Spleen (tissue), 13 donors: ENCODE measurements around the gene SLC9A3. TPM values are rescaled to one million over a fixed set of nuclear protein-coding genes. Genes with fewer than 3 reads are reported as not detected.

Experiments
- DNase-seq: peaks from one replicate; pipeline ENCODE4 v3.0.0-alpha.2; 2020
- H3K27ac ChIP-seq, 8 donors: fragments of 200-600 bp; sonication (generic) in 7 of 8; 1 replicate in 4 of 8; 2 replicates in 4 of 8; pipeline versions ENCODE4 v1.5.0 to v1.8.0; 2016 to 2021; ENCODE audit warnings: inconsistent platforms in 4 of 8, mild to moderate bottlenecking in 4 of 8, moderate library complexity in 1 of 8
- H3K27me3 ChIP-seq, 7 donors: fragments of 200-600 bp; sonication (generic) in 6 of 7; replicated peaks in 1 of 7; 1 replicate in 4 of 7; 2 replicates in 3 of 7; pipeline versions ENCODE4 v1.5.0 to v1.8.0; 2016 to 2021; ENCODE audit warnings: inconsistent platforms in 3 of 7, mild to moderate bottlenecking in 1 of 7
- H3K36me3 ChIP-seq, 6 donors: fragments of 200-600 bp; sonication (generic) in 5 of 6; 1 replicate in 4 of 6; 2 replicates in 2 of 6; pipeline versions ENCODE4 v1.5.0 to v1.8.0; 2016 to 2021; ENCODE audit warnings: inconsistent platforms in 2 of 6
- H3K4me1 ChIP-seq, 6 donors: fragments of 200-600 bp; sonication (generic) in 5 of 6; 1 replicate in 3 of 6; 2 replicates in 3 of 6; pipeline versions ENCODE4 v1.5.0 to v1.8.0; 2016 to 2021; ENCODE audit warnings: inconsistent platforms in 3 of 6
- H3K4me3 ChIP-seq, 8 donors: fragments of 200-600 bp; sonication (generic) in 7 of 8; 1 replicate in 4 of 8; 2 replicates in 4 of 8; pipeline versions ENCODE4 v1.5.0 to v1.8.0; 2016 to 2021; ENCODE audit warnings: inconsistent platforms in 4 of 8, mild to moderate bottlenecking in 4 of 8, moderate library complexity in 2 of 8
- H3K9me3 ChIP-seq, 8 donors: fragments of 200-600 bp; sonication (generic) in 7 of 8; 1 replicate in 4 of 8; 2 replicates in 4 of 8; pipeline versions ENCODE4 v1.5.0 to v1.8.0; 2016 to 2021; ENCODE audit warnings: inconsistent platforms in 4 of 8
- POLR2A ChIP-seq, 3 donors: fragments of 450-650 bp; IDR thresholded peaks; one replicate each; pipeline ENCODE4 v1.5.1; 2017; ENCODE audit warnings: antibody characterized with exemption in 3 of 3, mild to moderate bottlenecking in 1 of 3
- POLR2AphosphoS5 ChIP-seq, 3 donors: sonication (generic); formaldehyde crosslinking; IDR thresholded peaks; one replicate each; pipeline ENCODE4 v1.5.1; 2017; ENCODE audit warnings: antibody characterized with exemption in 3 of 3
- WGBS, 5 donors: extraction: QIAGEN DNeasy Blood & Tissue Kit in 3 of 5; methylation state at CpG; one replicate each; pipeline versions ENCODE4 v1.1.5 to v1.1.7; 2013 to 2018; 5-methylcytosine and 5-hydroxymethylcytosine counted together
- intact Hi-C: fragments of 100-400 bp; cut with DNase I; formaldehyde crosslinking; loops from one replicate; pipeline ENCODE4 v1.15.0; 2023; ENCODE audit warnings: low total_unique reads
- long read RNA-seq, 2 donors: transcript quantifications; one replicate each; lab custom pipeline, GENCODE V29; 2026
- polyA plus RNA-seq, 3 donors: library from polyadenylated mRNA; stranded (reverse); fragments of 200-250 nt; gene quantifications; one replicate each; pipeline ENCODE4 v1.2.1, GENCODE V29; 2013
- total RNA-seq, 7 donors: library from RNA; depleted of rRNA in 3 of 7; stranded (reverse); fragments of >200 nt in 3 of 7; fragmentation: NEBNext Ultra II Directional in 4 of 7; extraction: Animal tissue kit (Norgen Biotek cat#: 25700) in 4 of 7; gene quantifications; one replicate each; pipeline versions ENCODE4 v1.1.0 to v1.2.1, GENCODE V29; 2016 to 2021
- TF ChIP-seq, protein P1 (sequence below), 11 experiments: fragments of 200-600 bp in 7 of 11; fragments of 450-650 bp in 4 of 11; sonication (generic) in 4 of 11; IDR thresholded peaks in 8 of 11; conservative IDR thresholded peaks in 3 of 11; 1 replicate in 7 of 11; 2 replicates in 4 of 11; pipeline versions ENCODE4 v1.4.0 to v1.8.0; 2016 to 2021; ENCODE audit warnings: antibody characterized with exemption in 11 of 11, inconsistent platforms in 4 of 11, mild to moderate bottlenecking in 1 of 11
- donor health status: healthy with polysubstance abuse.
- donor health status: DM: no; HTN: no; CAD: no; lungs with moderate emphysema.
- donor health status: DM: no; HTN: no; CAD: no.
- donor health status: Bipolar disorder and iron deficiency.
- donor health status: healthy.
- donor health status: DM: no; HTN: no; CAD: no.
- donor health status: DM: yes; HTN: yes; CAD: no.

SLC9A3 gene
- total RNA-seq (1 to 10 TPM; 1.0 to 3.2 (median 1.3) TPM), polyA plus RNA-seq (1 to 10 TPM; 1.5 to 1.8 (median 1.5) TPM)
- long read RNA-seq, donor 1, partial matches to known transcripts: 10 of 10 reads
- long read RNA-seq, donor 1, other reads (novel, unspliced or antisense): 0 of 10 reads
- long read RNA-seq, donor 2: 0 reads

DNA sequence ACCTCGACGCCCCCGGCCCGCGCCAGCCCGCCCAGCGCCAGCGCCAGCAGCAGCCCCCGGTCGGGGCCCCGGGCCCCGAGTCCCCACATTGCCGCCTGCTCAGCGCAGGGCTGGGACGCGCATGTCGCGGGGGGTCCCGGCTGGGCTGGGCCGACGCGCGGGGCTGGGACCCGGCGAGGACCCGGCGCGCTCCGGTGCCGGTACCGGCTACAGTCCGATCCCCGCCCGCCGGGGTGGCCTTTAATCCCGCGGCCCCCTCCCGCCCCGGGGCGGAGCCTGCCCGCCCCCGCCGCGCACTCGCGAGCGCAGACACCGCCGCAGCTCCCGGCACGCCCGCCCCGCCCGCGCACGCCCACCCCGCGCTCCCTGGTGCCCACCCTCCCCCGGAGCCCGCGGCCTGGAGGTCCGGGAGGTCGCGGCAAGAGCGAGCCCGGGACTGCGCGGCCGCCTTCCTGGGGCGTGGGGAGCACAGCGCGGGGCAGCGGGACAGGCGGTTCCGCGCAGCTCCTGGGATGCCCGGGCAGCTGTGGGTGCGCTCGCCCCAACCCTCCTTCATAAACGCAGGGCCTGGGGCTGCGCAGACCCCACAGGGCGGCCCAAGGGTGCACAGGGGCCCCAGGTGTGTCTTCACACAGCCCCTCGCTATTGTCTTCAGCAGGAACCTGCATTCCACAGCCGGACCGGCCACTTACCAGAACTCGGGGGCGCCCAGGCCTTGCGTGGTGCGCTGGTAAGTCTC is at the start of gene SLC9A3:
SLC9A3 (minus strand) TSS at position 216 of the 739 bp plus-strand sequence.
- TF ChIP-seq, protein P1, sequence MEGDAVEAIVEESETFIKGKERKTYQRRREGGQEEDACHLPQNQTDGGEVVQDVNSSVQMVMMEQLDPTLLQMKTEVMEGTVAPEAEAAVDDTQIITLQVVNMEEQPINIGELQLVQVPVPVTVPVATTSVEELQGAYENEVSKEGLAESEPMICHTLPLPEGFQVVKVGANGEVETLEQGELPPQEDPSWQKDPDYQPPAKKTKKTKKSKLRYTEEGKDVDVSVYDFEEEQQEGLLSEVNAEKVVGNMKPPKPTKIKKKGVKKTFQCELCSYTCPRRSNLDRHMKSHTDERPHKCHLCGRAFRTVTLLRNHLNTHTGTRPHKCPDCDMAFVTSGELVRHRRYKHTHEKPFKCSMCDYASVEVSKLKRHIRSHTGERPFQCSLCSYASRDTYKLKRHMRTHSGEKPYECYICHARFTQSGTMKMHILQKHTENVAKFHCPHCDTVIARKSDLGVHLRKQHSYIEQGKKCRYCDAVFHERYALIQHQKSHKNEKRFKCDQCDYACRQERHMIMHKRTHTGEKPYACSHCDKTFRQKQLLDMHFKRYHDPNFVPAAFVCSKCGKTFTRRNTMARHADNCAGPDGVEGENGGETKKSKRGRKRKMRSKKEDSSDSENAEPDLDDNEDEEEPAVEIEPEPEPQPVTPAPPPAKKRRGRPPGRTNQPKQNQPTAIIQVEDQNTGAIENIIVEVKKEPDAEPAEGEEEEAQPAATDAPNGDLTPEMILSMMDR (IDR thresholded peaks at IDR 0.05 in 8 of 11, conservative IDR thresholded peaks at IDR 0.05 in 3 of 11): no peak
- TF ChIP-seq POLR2AphosphoS5 (IDR thresholded peaks at IDR 0.05) (no peak), POLR2A (IDR thresholded peaks at IDR 0.05) (no peak)
- 6 to 11% (median 7%) methylated on average over 3 to 89 of the region's 89 CpGs for WGBS, 5 donors
- Histone ChIP-seq H3K9me3 (no peaks in the 10 kb centered on the region), H3K36me3 (no peaks in the 10 kb centered on the region), H3K4me1 (peaks cover 8 to 58% (median 43%) of the 10 kb centered on the region in 6 donors), H3K4me3 (peak within 1 kb of the TSS in 3 of 8 donors; percentile 9 to 48 (median 15)), H3K27ac (no peak within 1 kb of the TSS), H3K27me3 (peaks cover 3 to 100% (median 98%) of the 10 kb centered on the region in 7 donors)
- DNase-seq: no peak
- intact Hi-C loops: no loop called here

DNA sequence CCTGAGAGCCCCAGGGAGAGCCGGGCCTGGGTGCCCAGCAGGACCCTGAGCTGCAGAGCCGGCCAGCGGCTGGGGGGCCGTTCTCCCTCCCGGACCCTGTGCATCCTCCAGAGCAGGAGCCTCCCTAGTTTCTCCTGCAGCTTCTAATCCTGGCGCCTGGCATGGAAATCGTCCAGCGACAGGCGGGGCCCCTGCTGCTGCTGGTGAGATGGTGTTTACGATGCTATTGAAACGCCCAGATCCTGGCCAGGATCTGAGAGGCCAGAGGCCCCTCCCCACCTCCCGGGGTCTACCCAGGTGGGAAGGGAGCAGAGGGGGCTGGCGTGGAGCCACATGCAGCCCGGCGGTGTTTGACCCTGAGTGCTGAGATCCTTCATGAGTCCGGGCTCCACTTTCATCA is 49.7 kb upstream of the SLC9A3 start:
- TF ChIP-seq POLR2A (IDR thresholded peaks at IDR 0.05) (no peak), POLR2AphosphoS5 (IDR thresholded peaks at IDR 0.05) (no peak)
- TF ChIP-seq, protein P1 (IDR thresholded peaks at IDR 0.05 in 8 of 11, conservative IDR thresholded peaks at IDR 0.05 in 3 of 11): no peak
- 51 to 68% (median 58%) methylated on average over 12 to 16 of the region's 16 CpGs for WGBS, 5 donors
- Histone ChIP-seq H3K27ac (no peak overlapping the region), H3K4me1 (no peaks in the 10 kb centered on the region), H3K27me3 (peaks cover 0 to 76% (median 14%) of the 10 kb centered on the region in 7 donors), H3K36me3 (no peaks in the 10 kb centered on the region), H3K4me3 (no peak overlapping the region), H3K9me3 (peaks cover 4 to 39% (median 29%) of the 10 kb centered on the region in 8 donors)
- intact Hi-C loops: no loop called here
- no peak for DNase-seq

DNA sequence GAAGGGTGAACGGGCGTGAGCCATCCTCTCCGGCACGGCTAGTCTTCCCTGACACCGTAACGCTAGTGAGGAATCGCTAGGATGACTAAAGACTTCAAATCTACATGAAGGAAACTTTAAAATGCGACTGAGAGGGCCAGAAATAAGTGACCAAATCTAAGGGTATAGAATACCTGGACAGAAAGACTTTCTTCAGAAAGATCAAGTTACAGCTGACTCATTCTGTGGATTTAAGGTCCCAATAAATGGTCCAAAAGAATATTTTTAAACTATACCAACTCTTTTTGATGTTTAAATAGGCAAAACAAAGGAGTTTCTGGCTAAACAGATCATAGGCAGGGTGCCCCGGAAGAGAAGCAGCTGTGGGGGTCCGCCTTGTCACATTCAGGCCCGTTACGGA is 49.0 kb upstream of the SLC9A3 start:
- H3K27me3 ChIP-seq: peaks cover 0 to 77% (median 14%) of the 10 kb centered on the region in 7 donors
- H3K36me3 ChIP-seq: no peaks in the 10 kb centered on the region
- H3K4me3 ChIP-seq: no peak overlapping the region
- 89 to 96% (median 90%) methylated on average over 12 of the region's 12 CpGs for WGBS, 5 donors
- no peaks in the 10 kb centered on the region for H3K4me1 ChIP-seq
- DNase-seq: no peak
- TF ChIP-seq, protein P1 (IDR thresholded peaks at IDR 0.05 in 8 of 11, conservative IDR thresholded peaks at IDR 0.05 in 3 of 11): no peak
- TF ChIP-seq POLR2A (IDR thresholded peaks at IDR 0.05) (no peak), POLR2AphosphoS5 (IDR thresholded peaks at IDR 0.05) (no peak)
- no peak overlapping the region for H3K27ac ChIP-seq
- intact Hi-C loops: no loop called here
- H3K9me3 ChIP-seq: peaks cover 4 to 35% (median 28%) of the 10 kb centered on the region in 8 donors

DNA sequence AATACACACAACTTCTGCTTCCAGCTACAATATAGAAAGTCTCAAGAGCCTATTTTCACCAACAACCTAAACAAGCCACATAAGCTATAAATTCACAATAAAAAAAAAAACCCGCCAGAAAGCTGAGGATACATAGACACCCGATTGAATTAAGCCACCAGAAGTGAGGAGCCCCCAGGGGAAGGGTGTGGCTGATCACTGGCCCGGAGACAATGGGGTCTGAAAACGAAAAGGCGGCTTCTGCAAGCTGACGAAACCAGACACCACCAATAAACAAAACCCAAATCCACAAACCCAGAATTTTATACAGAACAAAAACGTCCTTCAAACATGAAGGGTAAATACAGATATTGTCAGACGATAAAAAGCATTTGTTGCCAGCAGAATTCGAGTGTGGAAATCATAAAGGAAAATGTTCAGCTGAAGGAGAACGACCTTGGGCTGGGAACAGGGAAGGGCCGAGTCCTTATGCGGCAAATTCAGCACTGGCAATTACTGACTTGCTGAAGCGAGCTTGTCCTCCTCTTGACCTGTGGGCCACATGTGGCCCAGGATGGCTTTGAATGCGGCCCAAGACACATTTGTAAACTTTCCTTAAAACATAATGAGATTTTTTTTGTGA is 48.3 kb upstream of the SLC9A3 start:
- intact Hi-C loops: no loop called here
- Histone ChIP-seq H3K9me3 (peaks cover 4 to 28% (median 24%) of the 10 kb centered on the region in 8 donors), H3K27me3 (peaks cover 0 to 84% (median 14%) of the 10 kb centered on the region in 7 donors), H3K36me3 (no peaks in the 10 kb centered on the region), H3K27ac (no peak overlapping the region), H3K4me3 (no peak overlapping the region), H3K4me1 (no peaks in the 10 kb centered on the region)
- DNase-seq: no peak
- WGBS, 5 donors: 48 to 70% (median 56%) methylated on average over 14 of the region's 14 CpGs
- TF ChIP-seq POLR2AphosphoS5 (IDR thresholded peaks at IDR 0.05): no peak
- TF ChIP-seq POLR2A (IDR thresholded peaks at IDR 0.05): no peak
- TF ChIP-seq, protein P1 (IDR thresholded peaks at IDR 0.05 in 8 of 11, conservative IDR thresholded peaks at IDR 0.05 in 3 of 11): no peak
